GM11168 (cell line): Measurements from ENCODE around the gene CD300LB.
"Not testable (repeated sequence)": the region's sequence is repeated elsewhere in the genome, so short reads cannot be mapped to it uniquely, and the experiment has no call there.

Source experiments
- in situ Hi-C: fragments of 300-500 bp; cut with MboI; formaldehyde crosslinking; loops from one replicate; pipeline ENCODE4 v1.12.0; 2022; ENCODE audit warnings: low sequenced_read_pairs; ENCODE audit not compliant: unreplicated experiment

CD300LB gene

GRCh38 chr17:74527081-74527480 is 4.2 kb downstream of the CD300LB start:
- in situ Hi-C loops, result no loop called here

GRCh38 chr17:74526681-74527080 is 4.6 kb downstream of the CD300LB start:
- in situ Hi-C loops, result no loop called here

- in situ Hi-C loops, result no loop called here
These were observed 5.4 kb downstream of the CD300LB start for GRCh38 chr17:74525781-74526288.

GRCh38 chr17:74525465-74525725 is 5.9 kb downstream of the CD300LB start:
- in situ Hi-C loops, result no loop called here

- in situ Hi-C loops, result no loop called here
These were observed 6.4 kb downstream of the CD300LB start for GRCh38 chr17:74524653-74525464.

GRCh38 chr17:74523308-74523707 is 8.0 kb downstream of the CD300LB start:
- in situ Hi-C loops, result no loop called here

GRCh38 chr17:74522381-74523105 is 8.7 kb downstream of the CD300LB start:
- in situ Hi-C loops, result no loop called here

- in situ Hi-C loops, result no loop called here
These were observed 9.5 kb downstream of the CD300LB start for GRCh38 chr17:74521701-74522201.

GRCh38 chr17:74520790-74521480 is 10.3 kb downstream of the CD300LB start:
- in situ Hi-C loops, result no loop called here

GRCh38 chr17:74520016-74520434 is 11.2 kb downstream of the CD300LB start:
- in situ Hi-C loops, result no loop called here

- in situ Hi-C loops, result not testable (repeated sequence)
These were observed 12.8 kb downstream of the CD300LB start for GRCh38 chr17:74518413-74518981.

GRCh38 chr17:74516561-74517328 is 14.5 kb downstream of the CD300LB start:
- in situ Hi-C loops, result no loop called here

- in situ Hi-C loops, result no loop called here
These were observed 15.3 kb downstream of the CD300LB start for GRCh38 chr17:74515941-74516340.

- in situ Hi-C loops, result no loop called here
These were observed 16.5 kb downstream of the CD300LB start for GRCh38 chr17:74514632-74515334.

- in situ Hi-C loops, result no loop called here
These were observed 17.2 kb downstream of the CD300LB start for GRCh38 chr17:74513987-74514631.

GRCh38 chr17:74512624-74513091 is 18.6 kb downstream of the CD300LB start:
- in situ Hi-C loops, result no loop called here

- in situ Hi-C loops, result no loop called here
These were observed 19.2 kb downstream of the CD300LB start for GRCh38 chr17:74512036-74512435.

GRCh38 chr17:74508156-74508555 is 23.1 kb downstream of the CD300LB start:
- in situ Hi-C loops, result no loop called here

- in situ Hi-C loops, result not testable (repeated sequence)
These were observed 27.3 kb downstream of the CD300LB start for GRCh38 chr17:74503949-74504348.
